Osteocyte (in vitro differentiated cells): Measurements from ENCODE around the gene PLBD2. TPM values are rescaled to one million over a fixed set of nuclear protein-coding genes. Genes with fewer than 3 reads are reported as not detected.

ENCODE experiments used
- DNase-seq: peaks from one replicate; pipeline ENCODE4 v3.0.0; 2021; ENCODE audit warnings: mixed read lengths; ENCODE audit not compliant: unreplicated experiment; ENCODE audit errors: extremely low spot score
- H3K27ac Mint-ChIP-seq: one replicate; pipeline ENCODE4 v1.8.0; 2021; ENCODE audit warnings: mild to moderate bottlenecking, mixed read lengths; ENCODE audit not compliant: unreplicated experiment
- H3K27me3 Mint-ChIP-seq: one replicate; pipeline ENCODE4 v1.8.0; 2021; ENCODE audit warnings: mixed read lengths; ENCODE audit not compliant: unreplicated experiment
- H3K36me3 Mint-ChIP-seq: one replicate; pipeline ENCODE4 v1.8.0; 2021; ENCODE audit warnings: mixed read lengths; ENCODE audit not compliant: unreplicated experiment
- H3K4me1 Mint-ChIP-seq: one replicate; pipeline ENCODE4 v1.8.0; 2021; ENCODE audit warnings: mixed read lengths; ENCODE audit not compliant: unreplicated experiment
- H3K4me3 Mint-ChIP-seq: one replicate; pipeline ENCODE4 v1.8.0; 2021; ENCODE audit warnings: mild to moderate bottlenecking, moderate library complexity, mixed read lengths; ENCODE audit not compliant: unreplicated experiment
- H3K9me3 Mint-ChIP-seq: one replicate; pipeline ENCODE4 v1.8.0; 2021; ENCODE audit warnings: mixed read lengths; ENCODE audit not compliant: unreplicated experiment
- total RNA-seq: library from RNA; stranded (reverse); gene quantifications from 2 replicates; pipeline ENCODE4 v1.2.1, GENCODE V29; 2021
- TF ChIP-seq, protein P1 (sequence below): fragments of 200-600 bp; sonication (generic); IDR thresholded peaks from 2 replicates; pipeline ENCODE4 v1.5.0; 2021; ENCODE audit warnings: antibody characterized with exemption, mild to moderate bottlenecking, moderate library complexity

The PLBD2 gene
- total RNA-seq, 1 donor from 2014 or later: 103 TPM

GRCh38 chr12:113365639-113366395 is 7.4 kb downstream of the PLBD2 start:
- TF ChIP-seq, protein P1, sequence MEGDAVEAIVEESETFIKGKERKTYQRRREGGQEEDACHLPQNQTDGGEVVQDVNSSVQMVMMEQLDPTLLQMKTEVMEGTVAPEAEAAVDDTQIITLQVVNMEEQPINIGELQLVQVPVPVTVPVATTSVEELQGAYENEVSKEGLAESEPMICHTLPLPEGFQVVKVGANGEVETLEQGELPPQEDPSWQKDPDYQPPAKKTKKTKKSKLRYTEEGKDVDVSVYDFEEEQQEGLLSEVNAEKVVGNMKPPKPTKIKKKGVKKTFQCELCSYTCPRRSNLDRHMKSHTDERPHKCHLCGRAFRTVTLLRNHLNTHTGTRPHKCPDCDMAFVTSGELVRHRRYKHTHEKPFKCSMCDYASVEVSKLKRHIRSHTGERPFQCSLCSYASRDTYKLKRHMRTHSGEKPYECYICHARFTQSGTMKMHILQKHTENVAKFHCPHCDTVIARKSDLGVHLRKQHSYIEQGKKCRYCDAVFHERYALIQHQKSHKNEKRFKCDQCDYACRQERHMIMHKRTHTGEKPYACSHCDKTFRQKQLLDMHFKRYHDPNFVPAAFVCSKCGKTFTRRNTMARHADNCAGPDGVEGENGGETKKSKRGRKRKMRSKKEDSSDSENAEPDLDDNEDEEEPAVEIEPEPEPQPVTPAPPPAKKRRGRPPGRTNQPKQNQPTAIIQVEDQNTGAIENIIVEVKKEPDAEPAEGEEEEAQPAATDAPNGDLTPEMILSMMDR: no peak
- Mint-ChIP-seq H3K9me3 (no peaks in the 10 kb centered on the region), H3K4me3 (no peak overlapping the region), H3K4me1 (peaks cover 2% of the 10 kb centered on the region), H3K27me3 (no peaks in the 10 kb centered on the region), H3K36me3 (peaks cover 11% of the 10 kb centered on the region), H3K27ac (no peak overlapping the region)
- DNase-seq: no peak

DNA sequence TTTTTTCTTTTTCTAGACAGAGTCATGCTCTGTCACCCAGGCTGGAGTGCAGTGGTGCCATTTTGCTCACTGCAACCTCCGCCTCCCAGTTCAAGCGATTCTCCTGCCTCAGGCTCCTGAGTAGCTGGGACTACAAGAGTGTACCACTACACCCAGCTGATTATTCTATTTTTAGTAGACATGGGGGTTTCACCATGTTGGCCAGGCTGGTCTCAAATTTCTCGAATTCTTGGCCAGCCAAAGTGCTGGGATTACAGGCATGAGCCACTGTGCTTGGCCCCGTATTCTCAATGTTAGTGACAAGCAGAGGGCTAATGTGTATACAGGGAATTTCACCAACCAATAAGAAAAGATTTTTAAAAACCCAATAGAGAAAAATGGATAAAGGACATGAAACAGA is 8.4 kb downstream of the PLBD2 start:
- peaks cover 2% of the 10 kb centered on the region for H3K4me1 Mint-ChIP-seq

GRCh38 chr12:113368331-113368730 is 9.9 kb downstream of the PLBD2 start:
- Mint-ChIP-seq H3K36me3 (peaks cover 10% of the 10 kb centered on the region), H3K4me3 (no peak overlapping the region)
- DNase-seq: no peak

More for the DNA sequence above, 8.4 kb downstream of the PLBD2 start:
- H3K4me3 Mint-ChIP-seq: no peak overlapping the region
- H3K27me3 Mint-ChIP-seq: no peaks in the 10 kb centered on the region
- H3K9me3 Mint-ChIP-seq: no peaks in the 10 kb centered on the region
- peaks cover 11% of the 10 kb centered on the region for H3K36me3 Mint-ChIP-seq
- DNase-seq: no peak
- TF ChIP-seq, protein P1: no peak
- H3K27ac Mint-ChIP-seq: no peak overlapping the region

GRCh38 chr12:113369391-113369985 is 11.1 kb downstream of the PLBD2 start:
- Mint-ChIP-seq H3K27me3 (no peaks in the 10 kb centered on the region), H3K4me1 (peaks cover 2% of the 10 kb centered on the region), H3K36me3 (peaks cover 13% of the 10 kb centered on the region), H3K9me3 (no peaks in the 10 kb centered on the region), H3K4me3 (no peak overlapping the region), H3K27ac (no peak overlapping the region)
- TF ChIP-seq, protein P1: no peak
- no peak for DNase-seq

More at GRCh38 chr12:113368331-113368730, 9.9 kb downstream of the PLBD2 start:
- H3K27me3 Mint-ChIP-seq: no peaks in the 10 kb centered on the region
- no peaks in the 10 kb centered on the region for H3K9me3 Mint-ChIP-seq
- no peak overlapping the region for H3K27ac Mint-ChIP-seq
- TF ChIP-seq, protein P1: no peak
- peaks cover 2% of the 10 kb centered on the region for H3K4me1 Mint-ChIP-seq

DNA sequence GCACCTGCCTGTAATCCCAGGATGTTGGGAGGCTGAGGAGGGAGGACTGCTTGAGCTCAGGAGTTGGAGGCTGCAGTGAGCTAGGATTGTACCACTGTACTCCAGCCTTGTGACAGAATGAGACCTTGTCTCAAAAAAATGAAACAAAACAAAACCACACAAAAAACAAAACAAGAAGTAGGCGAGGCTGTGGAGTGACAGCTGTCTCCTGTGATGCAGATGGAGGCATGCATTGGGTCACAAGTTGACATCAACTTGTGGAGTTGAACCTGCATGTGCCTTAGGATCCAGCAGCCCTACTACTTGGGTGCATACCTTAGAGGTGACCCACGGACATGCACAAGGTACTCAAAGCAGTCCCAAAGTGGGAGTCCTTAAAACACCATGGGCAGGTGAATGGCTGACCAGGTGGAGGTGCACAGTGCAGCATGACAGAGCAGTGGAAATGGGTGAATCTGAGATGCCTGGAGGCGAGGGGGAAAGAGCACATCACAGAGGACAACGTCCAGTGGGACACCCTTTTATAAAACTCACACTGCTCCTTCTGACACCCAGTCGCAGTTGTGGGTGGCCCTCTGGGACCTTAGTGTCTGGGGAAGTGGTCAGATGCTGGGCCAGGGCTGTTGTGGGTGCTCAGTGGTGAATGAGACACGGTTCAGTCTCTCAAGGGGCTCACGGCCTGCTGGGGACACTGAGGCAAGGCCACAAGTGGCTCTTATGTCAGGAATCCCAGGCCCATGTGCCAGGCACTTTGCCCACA is 12.7 kb downstream of the PLBD2 start:
- Mint-ChIP-seq H3K27me3 (no peaks in the 10 kb centered on the region), H3K36me3 (peaks cover 18% of the 10 kb centered on the region), H3K9me3 (no peaks in the 10 kb centered on the region), H3K27ac (no peak overlapping the region), H3K4me3 (no peak overlapping the region), H3K4me1 (peaks cover 2% of the 10 kb centered on the region)
- TF ChIP-seq, protein P1: no peak
- DNase-seq: no peak
